CD4-positive, alpha-beta T cell treated with Interleukin-1 beta for 1 hour (primary cell): ENCODE data around the gene NSMCE1.

Experiments used
- DNase-seq, 2 donors: peaks; one replicate each; pipeline ENCODE4 v3.0.0-alpha.2; 2020 to 2022

NSMCE1 gene

GRCh38 chr16:27191352-27191924, 77.1 kb downstream of the NSMCE1 start:
- DNase-seq, result no peak

- no peak for DNase-seq
These were observed 78.2 kb downstream of the NSMCE1 start for GRCh38 chr16:27190316-27190871.

- no peak for DNase-seq
These were observed 79.1 kb downstream of the NSMCE1 start for GRCh38 chr16:27189335-27189972.

- DNase-seq, result no peak
These were observed 79.9 kb downstream of the NSMCE1 start for GRCh38 chr16:27188633-27189032.

GRCh38 chr16:27185776-27186130, 82.8 kb downstream of the NSMCE1 start:
- DNase-seq, result no peak

GRCh38 chr16:27182906-27183405, 85.6 kb downstream of the NSMCE1 start:
- DNase-seq, result no peak

- no peak for DNase-seq
These were observed 87.4 kb downstream of the NSMCE1 start for GRCh38 chr16:27181019-27181790.

GRCh38 chr16:27179500-27180072, 89.0 kb downstream of the NSMCE1 start:
- peak; percentile 85 to 87 for DNase-seq

- no peak for DNase-seq
These were observed 91.4 kb downstream of the NSMCE1 start for GRCh38 chr16:27177031-27177774.

GRCh38 chr16:27175888-27176287, 92.7 kb downstream of the NSMCE1 start:
- DNase-seq, result no peak
